KOPT-K1 (cell line): ENCODE data around the gene ICE2.

Experiments used
- H3K27ac ChIP-seq: fragments of 200-600 bp; sonication (generic); 2 replicates; pipeline ENCODE4 v1.5.1; 2016; ENCODE audit warnings: antibody characterized with exemption, mild to moderate bottlenecking, low read depth, low read length; ENCODE audit not compliant: poor library complexity, severe bottlenecking
- H3K36me3 ChIP-seq: fragments of 200-600 bp; sonication (generic); 2 replicates; pipeline ENCODE4 v1.5.1; 2017; ENCODE audit warnings: antibody characterized with exemption, mild to moderate bottlenecking, low read length, moderate library complexity; ENCODE audit not compliant: insufficient read depth
- H3K9me3 ChIP-seq: fragments of 200-600 bp; sonication (generic); 2 replicates; pipeline ENCODE4 v1.5.1; 2017; ENCODE audit warnings: antibody characterized with exemption, low read length, mild to moderate bottlenecking; ENCODE audit not compliant: insufficient read depth, poor library complexity, severe bottlenecking

Gene ICE2

GRCh38 chr15:60478566-60479360 lies at the start of gene ICE2:
ICE2 (minus strand) TSS chr15:60479142; CDS start chr15:60477977, 1,165 bp downstream.
- H3K36me3 ChIP-seq = peaks cover 33% of the 10 kb centered on the region
- peak within 1 kb of the TSS; percentile 92 for H3K27ac ChIP-seq
- H3K9me3 ChIP-seq = no peaks in the 10 kb centered on the region

GRCh38 chr15:60528530-60528929 lies 49.6 kb upstream of the ICE2 start:
- H3K9me3 ChIP-seq = no peaks in the 10 kb centered on the region
- H3K36me3 ChIP-seq = peaks cover 46% of the 10 kb centered on the region
- no peak overlapping the region for H3K27ac ChIP-seq

- Histone ChIP-seq H3K36me3 (peaks cover 49% of the 10 kb centered on the region), H3K27ac (no peak overlapping the region), H3K9me3 (no peaks in the 10 kb centered on the region)
These were observed 48.5 kb upstream of the ICE2 start for GRCh38 chr15:60527456-60527855.

GRCh38 chr15:60526127-60526616 lies 47.2 kb upstream of the ICE2 start:
- H3K27ac ChIP-seq = no peak overlapping the region

GRCh38 chr15:60525341-60526039 lies 46.5 kb upstream of the ICE2 start:
- Histone ChIP-seq H3K36me3 (peaks cover 41% of the 10 kb centered on the region), H3K27ac (no peak overlapping the region), H3K9me3 (no peaks in the 10 kb centered on the region)

More at GRCh38 chr15:60526127-60526616, 47.2 kb upstream of the ICE2 start:
- Histone ChIP-seq H3K36me3 (peaks cover 47% of the 10 kb centered on the region), H3K9me3 (no peaks in the 10 kb centered on the region)

- Histone ChIP-seq H3K27ac (no peak overlapping the region), H3K9me3 (no peaks in the 10 kb centered on the region)
These were observed 44.1 kb upstream of the ICE2 start for GRCh38 chr15:60523056-60523455.

GRCh38 chr15:60520825-60521368 lies 42.0 kb upstream of the ICE2 start:
- peaks cover 23% of the 10 kb centered on the region for H3K36me3 ChIP-seq
- peak overlapping the region; percentile 14 for H3K27ac ChIP-seq
- no peaks in the 10 kb centered on the region for H3K9me3 ChIP-seq

More at GRCh38 chr15:60523056-60523455, 44.1 kb upstream of the ICE2 start:
- H3K36me3 ChIP-seq = peaks cover 28% of the 10 kb centered on the region

GRCh38 chr15:60520013-60520824 lies 41.3 kb upstream of the ICE2 start:
- peaks cover 27% of the 10 kb centered on the region for H3K36me3 ChIP-seq
- H3K27ac ChIP-seq = peak overlapping the region; percentile 14
- H3K9me3 ChIP-seq = no peaks in the 10 kb centered on the region

GRCh38 chr15:60519218-60519617 lies 40.3 kb upstream of the ICE2 start:
- H3K9me3 ChIP-seq = no peaks in the 10 kb centered on the region
- H3K36me3 ChIP-seq = peaks cover 34% of the 10 kb centered on the region
- H3K27ac ChIP-seq = no peak overlapping the region

- Histone ChIP-seq H3K27ac (no peak overlapping the region), H3K36me3 (peaks cover 39% of the 10 kb centered on the region), H3K9me3 (no peaks in the 10 kb centered on the region)
These were observed 39.6 kb upstream of the ICE2 start for GRCh38 chr15:60518511-60518910.

- peaks cover 73% of the 10 kb centered on the region for H3K36me3 ChIP-seq
- H3K27ac ChIP-seq = no peak overlapping the region
- H3K9me3 ChIP-seq = no peaks in the 10 kb centered on the region
These were observed 35.4 kb upstream of the ICE2 start for GRCh38 chr15:60514261-60514881.

- Histone ChIP-seq H3K27ac (no peak overlapping the region), H3K9me3 (no peaks in the 10 kb centered on the region), H3K36me3 (peaks cover 70% of the 10 kb centered on the region)
These were observed 34.7 kb upstream of the ICE2 start for GRCh38 chr15:60513676-60514075.

GRCh38 chr15:60512937-60513336 lies 34.0 kb upstream of the ICE2 start:
- Histone ChIP-seq H3K36me3 (peaks cover 65% of the 10 kb centered on the region), H3K9me3 (no peaks in the 10 kb centered on the region), H3K27ac (no peak overlapping the region)

GRCh38 chr15:60511351-60512031 lies 32.5 kb upstream of the ICE2 start:
- Histone ChIP-seq H3K36me3 (peaks cover 68% of the 10 kb centered on the region), H3K27ac (peak overlapping the region; percentile 61)

More at GRCh38 chr15:60511351-60512031, 32.5 kb upstream of the ICE2 start:
- H3K9me3 ChIP-seq = no peaks in the 10 kb centered on the region
